KMS-11 (cell line): ENCODE measurements around the gene POLR3GL.

Experiments used
- H2AFZ ChIP-seq: fragments of 200-600 bp; sonication (generic); 2 replicates; pipeline ENCODE4 v1.6.1; 2016; ENCODE audit warnings: antibody characterized with exemption, mixed run types, low read depth
- H3K27ac ChIP-seq: fragments of 200-600 bp; sonication (generic); 2 replicates; pipeline ENCODE4 v1.6.1; 2016; ENCODE audit warnings: mild to moderate bottlenecking, mixed run types
- H3K27me3 ChIP-seq: fragments of 200-600 bp; sonication (generic); 2 replicates; pipeline ENCODE4 v1.6.1; 2017; ENCODE audit warnings: mild to moderate bottlenecking, low read depth, mixed run types, moderate library complexity; ENCODE audit not compliant: insufficient read depth
- H3K36me3 ChIP-seq: fragments of 200-600 bp; sonication (generic); 2 replicates; pipeline ENCODE4 v1.6.1; 2017; ENCODE audit warnings: mild to moderate bottlenecking, mixed run types; ENCODE audit not compliant: insufficient read depth
- H3K4me1 ChIP-seq: fragments of 200-600 bp; sonication (generic); 2 replicates; pipeline ENCODE4 v1.6.1; 2016; ENCODE audit warnings: mild to moderate bottlenecking, low read depth, mixed run types; ENCODE audit not compliant: poor library complexity, severe bottlenecking
- H3K4me2 ChIP-seq: fragments of 200-600 bp; sonication (generic); 2 replicates; pipeline ENCODE4 v1.7.0; 2016; ENCODE audit warnings: mild to moderate bottlenecking, mixed run types
- H3K4me3 ChIP-seq: fragments of 200-600 bp; sonication (generic); IDR thresholded peaks from 2 replicates; pipeline ENCODE4 v1.6.1; 2017; ENCODE audit warnings: low read depth, low read length, mixed read lengths; ENCODE audit not compliant: insufficient read depth
- H3K79me2 ChIP-seq: fragments of 200-600 bp; sonication (generic); 2 replicates; pipeline ENCODE4 v1.6.1; 2016; ENCODE audit warnings: low read depth, mixed run types; ENCODE audit not compliant: insufficient read depth
- H3K9ac ChIP-seq: fragments of 200-600 bp; sonication (generic); 2 replicates; pipeline ENCODE4 v1.6.1; 2016; ENCODE audit warnings: mild to moderate bottlenecking, mixed run types
- H4K20me1 ChIP-seq: fragments of 200-600 bp; sonication (generic); 2 replicates; pipeline ENCODE4 v1.6.1; 2016; ENCODE audit warnings: mild to moderate bottlenecking, mixed run types; ENCODE audit not compliant: insufficient read depth
- CTCF ChIP-seq: fragments of 200-600 bp; sonication (generic); conservative IDR thresholded peaks from 2 replicates; pipeline ENCODE4 v1.6.1; 2017; ENCODE audit warnings: low read depth, mild to moderate bottlenecking, antibody characterized with exemption, low read length, moderate library complexity, mixed read lengths

POLR3GL gene

GRCh38 chr1:146010126-146010738 lies 45.7 kb downstream of the POLR3GL start:
- no peak overlapping the region for H3K9ac ChIP-seq
- peaks cover 17% of the 10 kb centered on the region for H3K4me1 ChIP-seq
- H3K4me2 ChIP-seq = no peak overlapping the region
- H3K27me3 ChIP-seq = no peaks in the 10 kb centered on the region
- H4K20me1 ChIP-seq = no peaks in the 10 kb centered on the region
- no peaks in the 10 kb centered on the region for H3K79me2 ChIP-seq
- no peaks in the 10 kb centered on the region for H3K36me3 ChIP-seq
- H3K27ac ChIP-seq = no peak overlapping the region
- no peak for TF ChIP-seq CTCF
- no peak overlapping the region for H2AFZ ChIP-seq
- no peak overlapping the region for H3K4me3 ChIP-seq

GRCh38 chr1:146012703-146013558 lies 48.4 kb downstream of the POLR3GL start:
- Histone ChIP-seq H3K79me2 (no peaks in the 10 kb centered on the region), H3K27me3 (no peaks in the 10 kb centered on the region), H3K36me3 (no peaks in the 10 kb centered on the region), H4K20me1 (no peaks in the 10 kb centered on the region), H3K4me3 (no peak overlapping the region), H3K4me2 (peak overlapping the region; percentile 1; the same call in 1 of the 2 replicates), H2AFZ (no peak overlapping the region), H3K9ac (no peak overlapping the region), H3K4me1 (peaks cover 7% of the 10 kb centered on the region), H3K27ac (no peak overlapping the region)
- peak; percentile 97 for TF ChIP-seq CTCF

- Histone ChIP-seq H2AFZ (no peak overlapping the region), H4K20me1 (no peaks in the 10 kb centered on the region), H3K27ac (no peak overlapping the region), H3K4me3 (no peak overlapping the region), H3K79me2 (no peaks in the 10 kb centered on the region), H3K9ac (no peak overlapping the region), H3K4me2 (no peak overlapping the region; the same call in 1 of the 2 replicates), H3K27me3 (no peaks in the 10 kb centered on the region), H3K4me1 (peaks cover 7% of the 10 kb centered on the region), H3K36me3 (no peaks in the 10 kb centered on the region)
- no peak for TF ChIP-seq CTCF
Measured at GRCh38 chr1:146013559-146013922, 49.1 kb downstream of the POLR3GL start.

- Histone ChIP-seq H3K4me3 (no peak overlapping the region), H3K4me2 (no peak overlapping the region), H3K9ac (no peak overlapping the region), H3K27ac (no peak overlapping the region), H4K20me1 (no peaks in the 10 kb centered on the region), H3K4me1 (peaks cover 7% of the 10 kb centered on the region), H3K79me2 (no peaks in the 10 kb centered on the region), H3K27me3 (no peaks in the 10 kb centered on the region), H3K36me3 (no peaks in the 10 kb centered on the region), H2AFZ (no peak overlapping the region)
- no peak for TF ChIP-seq CTCF
Measured at GRCh38 chr1:146016891-146017290, 52.4 kb downstream of the POLR3GL start.
